Panc1 (cell line): ENCODE results near the gene ZBTB11. TPM values are rescaled to one million over a fixed set of nuclear protein-coding genes. Genes with fewer than 3 reads are reported as not detected.
"Not testable (repeated sequence)": the region's sequence is repeated elsewhere in the genome, so short reads cannot be mapped to it uniquely, and the experiment has no call there.

Experiments used
- ATAC-seq: fragments of 200-7000 bp; cut with Tn5 transposase; 2 replicates; pipeline ENCODE4 v1.9.1; 2020; ENCODE audit warnings: mild to moderate bottlenecking, moderate library complexity
- BruUV-seq: library from RNA; stranded (reverse); fragments of 400-500 nt; replicated peaks from 2 replicates; lab custom pipeline; 2021; lab: Mats Ljungman, UMichigan
- CTCF ChIA-PET: fragments of 300-600 bp; sonication (Branson Sonifier 250); formaldehyde crosslinking; loops from one replicate; lab custom pipeline; 2022; ENCODE audit warnings: antibody characterized with exemption; lab: Charles Lee
- POLR2A ChIA-PET: fragments of 300-600 bp; sonication (Branson Sonifier 250); formaldehyde crosslinking; loops from one replicate; lab custom pipeline; 2022; ENCODE audit warnings: antibody characterized with exemption; lab: Charles Lee
- DNase-seq: peaks from one replicate; pipeline ENCODE4 v3.0.0-alpha.2; 2010; ENCODE audit warnings: low read depth, low spot score
- H3K27ac ChIP-seq: 2 replicates; pipeline ENCODE4 v1.5.1; 2011; ENCODE audit warnings: mild to moderate bottlenecking, low read length, inconsistent platforms
- H3K27me3 ChIP-seq: fragments of 200-500 bp; sonication (Bioruptor generic); 2 replicates; pipeline ENCODE4 v1.6.0; 2014; ENCODE audit warnings: low read length, inconsistent platforms; ENCODE audit not compliant: control insufficient read depth, insufficient read depth
- H3K36me3 ChIP-seq: fragments of 200-500 bp; sonication (Bioruptor generic); 2 replicates; pipeline ENCODE4 v1.5.1; 2014; ENCODE audit warnings: inconsistent platforms, mild to moderate bottlenecking, low read length, moderate library complexity; ENCODE audit not compliant: control insufficient read depth, insufficient read depth
- H3K4me1 ChIP-seq: 2 replicates; pipeline ENCODE4 v1.5.1; 2011; ENCODE audit warnings: inconsistent platforms, mild to moderate bottlenecking, low read length, moderate library complexity; ENCODE audit not compliant: control insufficient read depth, insufficient read depth
- H3K4me3 ChIP-seq, 2 experiments: 2 replicates each; pipeline ENCODE4 v1.5.1; 2011 to 2012; ENCODE audit warnings: low read depth in 2 of 2, low read length in 2 of 2, mild to moderate bottlenecking in 2 of 2, inconsistent platforms in 1 of 2, moderate library complexity in 1 of 2
- H3K9me3 ChIP-seq: fragments of 200-500 bp; sonication (Bioruptor generic); 2 replicates; pipeline ENCODE4 v1.5.1; 2014; ENCODE audit warnings: low read depth, mild to moderate bottlenecking, inconsistent platforms, low read length, moderate library complexity; ENCODE audit not compliant: control insufficient read depth, insufficient read depth
- POLR2AphosphoS5 ChIP-seq: IDR thresholded peaks from 2 replicates; pipeline ENCODE4 v1.6.1; 2012; ENCODE audit warnings: mild to moderate bottlenecking, low read depth, low read length, moderate library complexity
- TCF7L2 ChIP-seq: IDR thresholded peaks from 2 replicates; pipeline ENCODE4 v1.6.1; 2011; ENCODE audit warnings: mild to moderate bottlenecking, low read depth, low read length, inconsistent platforms
- in situ Hi-C: cut with HindIII; loops from 2 replicates; pipeline ENCODE4 v1.10.0; 2016; ENCODE audit warnings: low sequenced_read_pairs, low pct_unique_long_range_greater_than_20kb
- intact Hi-C: fragments of 100-400 bp; cut with micrococcal nuclease; formaldehyde crosslinking; loops from one replicate; pipeline ENCODE4 v1.10.0; 2022; ENCODE audit not compliant: unreplicated experiment
- total RNA-seq: library from RNA; stranded (reverse); gene quantifications from one replicate; pipeline ENCODE4 v1.2.1, GENCODE V29; 2021; ENCODE audit not compliant: unreplicated experiment
- TF ChIP-seq, protein P1 (sequence below): fragments of 450-650 bp; IDR thresholded peaks from 2 replicates; pipeline ENCODE4 v1.5.1; 2017; ENCODE audit warnings: mild to moderate bottlenecking
- TF ChIP-seq, protein P2 (sequence below), 2 experiments: IDR thresholded peaks; 2 replicates each; pipeline ENCODE4 v1.6.1; 2011 to 2012; ENCODE audit warnings: low read depth in 2 of 2, control low read depth in 1 of 2, low read length in 1 of 2, mild to moderate bottlenecking in 1 of 2, moderate library complexity in 1 of 2; ENCODE audit not compliant: insufficient read depth in 1 of 2

Gene ZBTB11
- total RNA-seq, 1 experiment from 2014 or later: 20.1 TPM

DNA sequence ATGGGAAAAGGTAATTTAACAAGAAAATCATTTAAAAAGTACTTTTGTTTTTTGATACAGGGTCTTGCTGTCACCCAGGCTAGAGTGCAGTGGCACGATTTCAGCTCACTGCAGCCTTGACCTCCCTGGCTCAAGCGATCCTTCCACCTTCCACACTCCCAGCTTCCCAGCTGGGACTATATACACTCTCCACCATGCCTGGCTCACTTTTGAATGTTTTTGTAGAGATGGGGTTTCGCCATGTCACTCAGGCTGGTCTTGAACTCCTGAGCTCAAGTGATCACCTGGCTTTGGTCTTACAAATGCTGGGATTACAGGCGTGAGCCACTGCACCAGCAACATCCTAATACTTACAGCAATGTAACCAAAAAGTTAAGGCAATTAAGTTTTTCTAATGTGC, 3.5 kb upstream of the ZBTB11 start:
- CTCF ChIA-PET: no interaction called here
- no TSS peak for BruUV-seq
- in situ Hi-C loops: no loop called here

GRCh38 chr3:101678837-101679236, 1.9 kb upstream of the ZBTB11 start:
- ChIA-PET CTCF (interaction anchor here (2.4 kb wide), 1 partner anchor 105 kb away, joined by 10 read pairs; the partner anchor contains the start of gene PCNP), POLR2A (interaction anchor here (0.7 kb wide), 1 partner anchor 9 kb away, joined by 4 read pairs; no protein-coding TSS in a partner anchor)
- H3K36me3 ChIP-seq: peaks cover 28% of the 10 kb centered on the region
- DNase-seq, ATAC-seq, H3K27me3 ChIP-seq, in situ Hi-C loops, H3K9me3 ChIP-seq, BruUV-seq, H3K27ac ChIP-seq: not testable (repeated sequence)
- intact Hi-C loops: loop anchor here (5.0 kb wide), 1 partner anchor 107 kb away; the partner anchor contains the start of gene PCNP
- H3K4me3 ChIP-seq: peak overlapping the region in 1 of 2 experiments; percentile 88; a peak in 2 of 4 replicates
- H3K4me1 ChIP-seq: peaks cover 28% of the 10 kb centered on the region

More for the DNA sequence above, 3.5 kb upstream of the ZBTB11 start:
- POLR2A ChIA-PET: interaction anchor here (0.5 to 0.7 kb wide), 2 partner anchors 27 to 110 kb away, joined by 3 to 4 read pairs; no protein-coding TSS in a partner anchor
- H3K36me3 ChIP-seq: peaks cover 43% of the 10 kb centered on the region
- H3K27ac ChIP-seq: no peak overlapping the region; the same call in 1 of the 2 replicates
- no peaks in the 10 kb centered on the region for H3K27me3 ChIP-seq
- peaks cover 30% of the 10 kb centered on the region for H3K4me1 ChIP-seq
- ATAC-seq (no peak), DNase-seq (no peak)
- H3K4me3 ChIP-seq: no peak overlapping the region
- H3K9me3 ChIP-seq: no peaks in the 10 kb centered on the region
- intact Hi-C loops: no loop called here
- TF ChIP-seq POLR2AphosphoS5 (peak; percentile 23; the same call in 1 of the 2 replicates), TCF7L2 (no peak)

DNA sequence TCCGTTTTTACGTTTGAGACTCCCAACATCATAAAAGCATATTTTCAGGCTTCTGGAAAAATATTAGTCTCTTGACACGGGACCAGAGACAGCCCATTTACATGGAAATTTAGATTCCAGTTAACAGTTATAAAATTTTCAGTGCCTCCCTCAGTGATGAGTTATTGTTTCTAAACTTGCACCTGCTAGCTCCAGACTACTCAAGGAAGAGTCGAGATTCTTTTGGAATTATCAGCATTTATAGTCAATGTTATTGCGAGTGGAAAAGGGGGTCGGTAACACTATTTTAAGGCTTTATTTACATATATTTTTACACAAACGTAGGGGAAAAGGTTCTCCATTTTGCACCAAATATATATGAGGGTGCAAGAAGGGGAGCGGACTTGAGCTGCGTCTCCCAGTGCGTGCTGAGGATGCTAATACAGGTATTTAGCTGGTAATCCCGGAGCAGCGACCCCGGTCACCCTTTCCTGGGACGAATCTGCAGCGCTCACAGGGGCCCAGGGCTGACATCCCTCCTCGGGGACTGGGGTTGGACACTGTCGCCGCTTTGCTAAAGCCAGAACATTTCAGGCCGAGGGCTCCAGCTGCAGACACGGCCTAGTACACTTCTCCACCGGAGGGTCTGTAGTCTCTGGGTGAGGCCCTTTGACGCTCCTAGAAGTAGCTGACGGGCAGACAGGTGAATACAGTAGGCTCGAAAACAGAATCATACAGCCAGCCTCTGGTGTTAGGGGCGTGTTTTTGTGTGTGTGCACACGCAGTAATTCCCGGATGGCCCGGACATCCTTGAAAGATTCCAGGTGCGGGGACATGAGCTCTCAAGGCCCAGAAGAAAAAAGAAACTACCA, 729 bp upstream of the ZBTB11 start:
- H3K27ac ChIP-seq: peak overlapping the region; percentile 86
- ATAC-seq: no peak

More for the DNA sequence above, 729 bp upstream of the ZBTB11 start:
- TF ChIP-seq, protein P1, sequence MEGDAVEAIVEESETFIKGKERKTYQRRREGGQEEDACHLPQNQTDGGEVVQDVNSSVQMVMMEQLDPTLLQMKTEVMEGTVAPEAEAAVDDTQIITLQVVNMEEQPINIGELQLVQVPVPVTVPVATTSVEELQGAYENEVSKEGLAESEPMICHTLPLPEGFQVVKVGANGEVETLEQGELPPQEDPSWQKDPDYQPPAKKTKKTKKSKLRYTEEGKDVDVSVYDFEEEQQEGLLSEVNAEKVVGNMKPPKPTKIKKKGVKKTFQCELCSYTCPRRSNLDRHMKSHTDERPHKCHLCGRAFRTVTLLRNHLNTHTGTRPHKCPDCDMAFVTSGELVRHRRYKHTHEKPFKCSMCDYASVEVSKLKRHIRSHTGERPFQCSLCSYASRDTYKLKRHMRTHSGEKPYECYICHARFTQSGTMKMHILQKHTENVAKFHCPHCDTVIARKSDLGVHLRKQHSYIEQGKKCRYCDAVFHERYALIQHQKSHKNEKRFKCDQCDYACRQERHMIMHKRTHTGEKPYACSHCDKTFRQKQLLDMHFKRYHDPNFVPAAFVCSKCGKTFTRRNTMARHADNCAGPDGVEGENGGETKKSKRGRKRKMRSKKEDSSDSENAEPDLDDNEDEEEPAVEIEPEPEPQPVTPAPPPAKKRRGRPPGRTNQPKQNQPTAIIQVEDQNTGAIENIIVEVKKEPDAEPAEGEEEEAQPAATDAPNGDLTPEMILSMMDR: peak; percentile 58
- TF ChIP-seq, protein P2, sequence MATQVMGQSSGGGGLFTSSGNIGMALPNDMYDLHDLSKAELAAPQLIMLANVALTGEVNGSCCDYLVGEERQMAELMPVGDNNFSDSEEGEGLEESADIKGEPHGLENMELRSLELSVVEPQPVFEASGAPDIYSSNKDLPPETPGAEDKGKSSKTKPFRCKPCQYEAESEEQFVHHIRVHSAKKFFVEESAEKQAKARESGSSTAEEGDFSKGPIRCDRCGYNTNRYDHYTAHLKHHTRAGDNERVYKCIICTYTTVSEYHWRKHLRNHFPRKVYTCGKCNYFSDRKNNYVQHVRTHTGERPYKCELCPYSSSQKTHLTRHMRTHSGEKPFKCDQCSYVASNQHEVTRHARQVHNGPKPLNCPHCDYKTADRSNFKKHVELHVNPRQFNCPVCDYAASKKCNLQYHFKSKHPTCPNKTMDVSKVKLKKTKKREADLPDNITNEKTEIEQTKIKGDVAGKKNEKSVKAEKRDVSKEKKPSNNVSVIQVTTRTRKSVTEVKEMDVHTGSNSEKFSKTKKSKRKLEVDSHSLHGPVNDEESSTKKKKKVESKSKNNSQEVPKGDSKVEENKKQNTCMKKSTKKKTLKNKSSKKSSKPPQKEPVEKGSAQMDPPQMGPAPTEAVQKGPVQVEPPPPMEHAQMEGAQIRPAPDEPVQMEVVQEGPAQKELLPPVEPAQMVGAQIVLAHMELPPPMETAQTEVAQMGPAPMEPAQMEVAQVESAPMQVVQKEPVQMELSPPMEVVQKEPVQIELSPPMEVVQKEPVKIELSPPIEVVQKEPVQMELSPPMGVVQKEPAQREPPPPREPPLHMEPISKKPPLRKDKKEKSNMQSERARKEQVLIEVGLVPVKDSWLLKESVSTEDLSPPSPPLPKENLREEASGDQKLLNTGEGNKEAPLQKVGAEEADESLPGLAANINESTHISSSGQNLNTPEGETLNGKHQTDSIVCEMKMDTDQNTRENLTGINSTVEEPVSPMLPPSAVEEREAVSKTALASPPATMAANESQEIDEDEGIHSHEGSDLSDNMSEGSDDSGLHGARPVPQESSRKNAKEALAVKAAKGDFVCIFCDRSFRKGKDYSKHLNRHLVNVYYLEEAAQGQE (IDR thresholded peaks at IDR 0.05; ENCODE audit: insufficient read depth in 1 of 2, low read depth in 2 of 2, low read length in 1 of 2): no peak
- Histone ChIP-seq H3K36me3 (peaks cover 19% of the 10 kb centered on the region), H3K27me3 (no peaks in the 10 kb centered on the region), H3K4me1 (peaks cover 22% of the 10 kb centered on the region), H3K9me3 (no peaks in the 10 kb centered on the region), H3K4me3 (peak overlapping the region; percentile 88 to 89)
- intact Hi-C loops: loop anchor here (5.0 kb wide), 1 partner anchor 105 kb away; the partner anchor contains the start of gene PCNP
- POLR2A ChIA-PET: interaction anchor here (0.6 to 3.1 kb wide), 4 partner anchors 9 to 1052 kb away, joined by 4 to 16 read pairs (median 10); partner anchors contain the start of gene RPL24
- CTCF ChIA-PET: interaction anchor here (1.0 to 2.4 kb wide), 2 partner anchors 9 to 104 kb away, joined by 5 to 10 read pairs; partner anchors contain the start of genes PCNP and RPL24
- no peak for DNase-seq
- in situ Hi-C loops: no loop called here
- TSS peak; percentile 88 for BruUV-seq
